SH-SY5Y (cell line): Measurements from ENCODE around the gene POLR1B.

ENCODE experiments used
- GATA2 ChIP-seq: IDR thresholded peaks from 2 replicates; pipeline ENCODE4 v1.6.1; 2011; ENCODE audit warnings: mild to moderate bottlenecking, low read depth, low read length
- GATA3 ChIP-seq: IDR thresholded peaks from 2 replicates; pipeline ENCODE4 v1.6.1; 2011; ENCODE audit warnings: low read depth, mild to moderate bottlenecking, low read length, moderate library complexity

The POLR1B gene

DNA sequence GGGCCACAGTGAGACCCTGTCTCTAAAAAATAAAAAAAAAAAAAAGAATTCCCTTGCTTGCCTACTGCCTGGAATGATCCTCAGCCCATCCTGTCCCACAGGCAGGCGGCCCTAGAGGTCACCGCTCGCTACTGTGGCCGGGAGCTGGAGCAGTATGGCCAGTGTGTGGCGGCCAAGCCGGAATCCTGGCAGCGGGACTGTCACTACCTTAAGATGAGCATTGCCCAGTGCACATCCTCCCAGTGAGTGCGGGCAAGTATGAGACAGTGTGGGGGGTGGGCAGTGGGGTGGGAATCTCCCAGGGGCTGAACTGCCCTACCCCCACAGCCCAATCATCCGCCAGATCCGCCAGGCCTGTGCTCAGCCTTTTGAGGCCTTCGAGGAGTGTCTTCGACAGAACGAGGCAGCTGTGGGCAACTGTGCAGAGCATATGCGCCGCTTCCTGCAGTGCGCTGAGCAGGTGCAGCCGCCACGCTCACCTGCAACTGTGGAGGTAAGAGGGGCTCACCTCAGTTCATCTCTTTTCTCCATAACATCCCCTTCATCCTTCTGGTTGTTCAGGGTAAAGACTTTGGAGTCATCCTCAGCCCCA lies 43.7 kb downstream of the POLR1B start:
- TF ChIP-seq GATA2 (no peak), GATA3 (no peak)

DNA sequence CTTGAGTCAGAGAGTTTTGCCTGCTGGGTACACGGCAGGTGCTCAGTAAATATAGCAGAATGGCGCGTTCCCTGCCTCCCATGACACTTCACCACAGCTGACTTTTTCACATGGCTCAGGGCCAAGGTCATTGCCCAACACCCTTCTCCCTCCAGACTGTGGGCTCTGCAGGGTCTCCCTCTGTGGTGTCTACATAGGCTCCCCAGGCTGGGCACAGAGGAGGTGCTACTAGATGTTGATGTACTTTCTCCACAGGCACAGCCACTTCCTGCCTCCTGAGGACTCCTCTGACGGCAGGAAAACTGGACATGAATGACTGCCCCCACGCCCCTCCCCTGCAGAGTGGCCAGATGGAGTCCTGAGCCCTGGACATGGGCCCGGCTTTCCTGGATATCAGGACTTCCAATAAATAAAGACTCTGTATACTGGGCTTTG lies 46.4 kb downstream of the POLR1B start:
- TF ChIP-seq GATA2 (no peak), GATA3 (no peak)

DNA sequence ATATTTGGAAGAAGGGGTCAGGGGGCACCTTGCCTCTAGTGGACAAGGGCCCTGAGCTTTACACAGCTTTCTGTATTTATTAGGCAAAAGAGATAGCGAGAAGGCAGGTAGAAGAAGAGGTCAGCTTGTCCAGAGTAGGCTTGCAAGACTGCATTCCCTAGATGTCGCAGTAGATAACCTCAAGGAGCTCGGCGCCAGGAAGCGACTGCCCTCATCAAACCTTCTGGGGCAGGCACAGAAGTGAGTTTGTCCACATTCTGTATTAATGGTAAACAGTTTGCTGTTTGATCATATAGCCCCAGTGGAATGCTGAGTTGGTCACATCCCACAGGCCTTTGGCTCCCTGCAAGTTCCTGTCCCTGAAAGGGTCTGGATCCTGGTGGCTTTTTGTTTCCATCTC lies 49.1 kb downstream of the POLR1B start:
- TF ChIP-seq GATA2 = no peak
- TF ChIP-seq GATA3 = no peak

DNA sequence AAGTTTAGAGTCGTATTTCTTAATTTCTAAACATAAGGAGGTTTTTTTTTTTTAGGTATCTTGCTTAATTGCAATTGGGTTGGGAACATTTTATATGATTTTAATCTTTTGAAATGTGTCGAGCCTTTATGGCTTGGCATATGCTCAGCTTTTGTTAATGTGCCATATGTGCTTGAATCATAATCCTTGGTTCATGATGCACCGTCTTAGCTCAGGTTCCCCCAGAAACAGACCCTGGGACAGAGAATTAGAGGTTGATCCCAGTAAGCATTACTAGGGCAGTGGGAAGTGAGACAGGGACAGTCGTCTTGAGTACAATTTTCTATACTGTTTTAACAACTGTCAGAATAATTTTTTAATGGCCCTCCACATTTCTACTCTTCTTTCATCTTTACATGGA lies 51.5 kb downstream of the POLR1B start:
- TF ChIP-seq GATA2 (no peak), GATA3 (no peak)

DNA sequence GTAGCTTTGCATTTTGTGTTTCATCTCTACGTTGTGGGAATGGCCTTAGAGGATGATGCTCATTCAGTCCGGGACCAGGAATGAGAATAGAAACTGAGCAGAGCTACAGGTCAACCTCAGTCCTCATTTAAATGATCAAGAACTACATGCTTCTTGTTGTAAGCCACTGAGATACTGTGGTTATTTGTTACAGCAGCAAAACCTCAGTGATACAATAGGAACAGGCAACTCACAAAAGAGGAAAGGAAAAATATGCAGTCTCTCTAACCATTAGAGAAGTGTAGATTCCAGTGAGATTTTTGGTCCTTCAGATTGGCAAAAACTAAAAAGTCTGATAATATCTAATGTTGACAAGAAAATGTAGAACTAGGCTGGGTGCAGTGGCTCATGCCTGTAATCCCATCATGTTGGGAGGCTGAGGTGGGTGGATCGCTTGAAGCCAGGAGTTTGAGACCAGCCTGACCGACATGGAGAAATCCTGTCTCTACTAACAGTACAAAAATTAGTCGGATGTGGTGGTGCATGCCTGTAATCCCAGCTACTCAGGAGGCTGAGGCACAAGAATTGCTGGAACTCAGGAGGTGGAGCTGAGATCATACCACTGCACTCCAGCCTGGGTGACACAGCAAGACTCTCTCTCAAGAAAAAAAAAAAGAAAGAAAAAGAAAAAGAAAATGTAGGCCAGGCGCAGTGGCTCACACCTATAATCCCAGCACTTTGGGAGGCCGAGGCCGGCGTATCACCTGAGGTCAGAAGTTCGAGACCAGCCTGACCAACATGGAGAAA lies 55.5 kb downstream of the POLR1B start:
- TF ChIP-seq GATA2 = no peak
- TF ChIP-seq GATA3 = no peak

DNA sequence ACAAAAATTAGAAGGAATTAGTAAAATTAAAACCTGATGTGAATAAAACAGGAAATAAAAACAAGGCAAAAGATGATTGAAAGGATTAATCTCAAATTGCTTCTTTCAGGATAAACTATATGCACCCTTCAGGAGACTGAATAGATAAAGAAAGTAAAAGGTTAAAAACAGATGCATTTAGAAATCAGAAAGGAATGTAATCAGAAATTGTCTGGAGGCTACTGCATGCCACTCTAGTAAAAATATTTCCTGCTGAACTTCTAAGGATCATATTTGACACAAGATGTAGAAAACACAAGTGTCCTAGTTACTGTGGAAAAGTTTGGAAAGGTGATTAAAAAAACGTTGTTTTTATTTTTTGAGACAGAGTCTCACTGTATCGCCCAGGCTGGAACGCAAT lies 58.4 kb downstream of the POLR1B start:
- TF ChIP-seq GATA3 (no peak), GATA2 (no peak)

DNA sequence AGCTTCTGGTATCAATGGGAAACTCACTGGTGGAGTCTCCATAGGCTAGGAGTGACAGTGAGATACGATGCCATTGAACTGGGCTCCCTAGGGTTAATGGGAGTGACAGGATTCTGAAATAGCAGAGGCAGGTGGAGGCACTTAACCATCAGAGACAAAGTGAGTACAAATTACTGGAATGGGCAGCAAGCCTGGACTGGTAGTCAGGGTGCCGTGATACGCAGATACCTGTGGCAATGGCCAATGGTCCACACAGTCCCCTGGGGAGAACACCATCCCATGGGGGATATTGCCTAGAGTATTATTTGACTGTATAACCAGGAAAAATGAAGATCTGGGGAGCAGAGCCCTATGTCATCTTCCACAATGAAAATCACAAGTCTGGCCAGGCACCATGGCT lies 59.5 kb downstream of the POLR1B start:
- TF ChIP-seq GATA2 = no peak
- no peak for TF ChIP-seq GATA3

DNA sequence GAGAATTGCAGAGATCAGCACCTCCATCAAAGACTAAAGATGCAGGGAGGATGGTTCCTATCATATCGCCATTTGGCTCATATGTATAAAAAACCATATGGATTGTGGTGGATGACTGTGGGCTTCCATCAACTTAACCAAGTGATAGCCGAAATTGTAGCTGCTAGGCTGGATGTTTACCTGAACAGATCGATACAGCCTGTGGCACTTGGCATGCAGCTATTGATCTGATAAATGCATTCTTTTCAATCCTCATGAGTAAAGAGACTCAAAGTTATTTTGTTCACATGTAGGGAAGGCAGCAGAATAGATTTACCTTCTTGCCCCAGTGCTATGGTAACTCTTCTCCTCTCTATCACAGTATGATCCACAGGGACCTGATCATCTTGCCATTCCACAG lies 60.7 kb downstream of the POLR1B start:
- TF ChIP-seq GATA2 (no peak), GATA3 (no peak)

DNA sequence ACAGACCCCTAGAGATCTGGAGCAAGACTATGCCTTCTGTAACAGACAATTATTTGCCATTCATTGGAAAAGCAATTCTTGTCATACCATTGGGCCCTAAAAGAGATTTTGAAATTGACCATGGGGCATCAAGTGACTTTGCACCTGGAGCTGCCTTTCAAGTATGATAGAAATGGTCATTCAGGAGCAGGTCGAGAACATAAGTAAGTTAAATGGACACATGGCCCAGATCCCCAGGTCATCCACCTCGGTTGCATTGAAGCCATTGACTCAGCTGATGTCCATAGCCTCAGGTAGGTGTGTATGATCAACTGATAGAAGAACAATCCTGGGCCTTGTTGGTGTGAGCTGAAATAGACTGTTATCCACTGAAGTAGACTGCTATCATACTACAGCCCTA lies 61.5 kb downstream of the POLR1B start:
- no peak for TF ChIP-seq GATA3
- no peak for TF ChIP-seq GATA2

DNA sequence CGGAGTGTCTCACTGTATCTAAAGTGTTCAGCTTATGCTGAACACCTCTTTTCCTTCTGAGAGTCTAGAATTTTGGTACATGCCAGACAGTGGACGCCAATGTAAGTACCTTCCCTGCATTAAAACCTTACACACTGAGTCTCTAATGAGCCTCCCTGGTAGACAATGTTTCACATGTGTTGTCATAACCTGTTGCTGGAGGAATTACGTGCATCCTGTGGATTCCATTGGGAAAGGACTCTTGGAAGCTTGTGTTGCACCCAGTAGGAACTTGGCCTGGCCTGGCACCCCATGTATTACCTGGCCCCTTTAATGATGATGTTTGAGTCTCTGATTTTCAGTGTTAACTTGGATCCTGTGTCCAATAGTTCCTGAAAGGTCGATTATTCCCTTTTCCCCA lies 62.7 kb downstream of the POLR1B start:
- TF ChIP-seq GATA2 = no peak
- TF ChIP-seq GATA3 = no peak

DNA sequence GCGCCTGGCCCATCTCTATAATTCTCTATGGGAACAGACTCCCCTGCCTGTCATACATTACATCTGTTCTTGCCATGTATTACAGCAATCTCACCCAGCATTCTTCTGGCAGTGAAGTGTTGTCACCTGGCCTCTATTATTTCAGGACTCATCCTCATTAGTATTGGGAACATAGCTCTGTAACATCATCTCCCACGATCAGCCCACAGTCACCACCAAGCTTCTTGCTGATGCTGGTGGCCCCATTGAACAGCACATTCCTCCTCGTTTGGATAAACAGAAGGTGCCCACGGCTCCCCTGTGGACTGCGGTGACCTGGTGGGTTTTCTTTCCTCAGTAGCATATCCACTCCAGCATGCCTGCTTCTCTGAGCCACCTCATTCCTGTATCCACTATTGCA lies 63.7 kb downstream of the POLR1B start:
- TF ChIP-seq GATA2 (no peak), GATA3 (no peak)

DNA sequence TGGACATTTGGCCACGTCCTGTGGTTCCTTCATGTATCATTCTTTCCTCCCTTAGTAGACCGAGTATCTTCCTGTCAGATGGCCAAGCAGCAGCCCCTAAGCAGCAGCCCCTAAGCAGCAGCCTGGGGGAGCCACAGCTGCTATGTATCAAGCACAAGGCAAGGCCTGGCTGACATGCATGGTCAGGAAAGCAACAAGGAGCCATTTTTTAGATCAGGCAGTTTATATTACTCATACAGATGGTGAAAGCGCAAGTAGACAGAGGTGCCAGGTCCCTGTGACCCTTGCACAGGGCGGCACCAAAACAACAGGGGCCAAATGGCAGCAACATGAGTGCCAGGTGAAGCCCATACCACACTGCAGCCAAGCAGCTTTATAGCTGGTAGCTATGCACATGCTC lies 64.3 kb downstream of the POLR1B start:
- TF ChIP-seq GATA3 = no peak

DNA sequence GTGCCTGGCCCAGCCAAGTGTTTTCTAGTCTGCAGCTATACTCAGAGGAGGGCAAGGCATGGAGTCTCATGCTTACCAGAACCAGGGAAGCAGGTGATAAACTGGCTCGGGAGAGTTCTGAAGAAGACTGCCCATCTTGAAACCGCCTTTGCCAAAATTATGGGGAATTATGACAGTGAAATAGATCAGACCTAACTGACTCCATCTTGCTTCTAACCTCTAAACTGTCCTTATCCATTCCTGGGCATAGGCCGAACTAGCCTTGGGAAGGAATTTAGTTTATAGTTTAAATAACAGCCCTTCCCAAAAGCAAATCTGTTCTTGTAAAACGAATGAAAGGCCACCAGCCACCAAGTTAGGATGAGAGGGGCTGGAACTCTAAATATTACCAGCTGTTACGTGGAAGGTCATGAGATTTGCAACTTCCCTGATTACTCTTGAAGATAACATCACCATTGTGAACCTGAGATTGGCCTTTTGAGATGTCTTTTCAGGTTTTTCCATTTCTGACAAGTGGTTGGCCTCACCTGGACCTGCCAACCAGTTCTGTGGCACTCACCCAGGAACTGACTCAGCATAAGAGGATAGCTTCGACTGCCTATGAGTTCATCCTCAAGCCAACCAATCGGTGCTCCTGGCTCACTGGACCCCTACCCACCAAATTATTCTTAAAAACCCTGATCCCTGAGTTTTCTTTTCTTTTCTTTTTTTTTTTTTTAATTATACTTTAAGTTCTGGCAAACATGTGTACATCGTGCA lies 65.6 kb downstream of the POLR1B start:
- TF ChIP-seq GATA3 (no peak), GATA2 (no peak)

DNA sequence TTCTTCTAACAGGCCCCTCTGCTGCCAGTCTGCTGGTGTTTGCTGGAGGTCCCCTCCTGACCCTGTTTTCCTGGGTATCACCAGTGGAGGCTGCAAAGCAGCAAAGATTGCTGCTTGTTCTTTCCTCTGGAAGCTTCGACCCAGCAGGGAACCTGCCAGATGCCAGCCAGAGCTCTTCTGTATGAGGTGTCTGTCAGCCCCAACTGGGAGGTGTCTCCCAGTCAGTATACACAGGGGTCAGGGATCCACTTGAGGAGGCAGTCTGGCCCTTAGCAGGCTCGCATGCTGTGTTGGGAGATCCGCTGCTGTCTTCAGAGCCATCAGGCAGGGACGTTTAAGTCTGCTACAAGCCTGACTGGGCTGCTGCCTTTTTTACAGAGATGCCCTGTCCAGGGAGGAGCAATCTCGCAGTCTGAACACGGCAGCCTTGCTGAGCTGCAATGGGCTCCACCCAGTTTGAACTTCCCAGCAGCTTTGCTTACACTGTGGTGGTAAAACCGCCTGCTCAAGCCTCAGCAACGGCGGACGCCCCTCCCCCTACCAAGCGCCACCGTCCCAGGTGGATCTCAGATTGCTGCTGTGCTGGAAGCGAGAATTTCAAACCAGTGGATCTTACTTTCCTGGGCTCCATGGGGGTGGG lies 72.1 kb downstream of the POLR1B start:
- TF ChIP-seq GATA3 (no peak), GATA2 (no peak)
